GM11168 (cell line): Measurements from ENCODE around the gene PSRC1.

Experiments used
- in situ Hi-C: fragments of 300-500 bp; cut with MboI; formaldehyde crosslinking; loops from one replicate; pipeline ENCODE4 v1.12.0; 2022; ENCODE audit warnings: low sequenced_read_pairs; ENCODE audit not compliant: unreplicated experiment

PSRC1 gene

DNA sequence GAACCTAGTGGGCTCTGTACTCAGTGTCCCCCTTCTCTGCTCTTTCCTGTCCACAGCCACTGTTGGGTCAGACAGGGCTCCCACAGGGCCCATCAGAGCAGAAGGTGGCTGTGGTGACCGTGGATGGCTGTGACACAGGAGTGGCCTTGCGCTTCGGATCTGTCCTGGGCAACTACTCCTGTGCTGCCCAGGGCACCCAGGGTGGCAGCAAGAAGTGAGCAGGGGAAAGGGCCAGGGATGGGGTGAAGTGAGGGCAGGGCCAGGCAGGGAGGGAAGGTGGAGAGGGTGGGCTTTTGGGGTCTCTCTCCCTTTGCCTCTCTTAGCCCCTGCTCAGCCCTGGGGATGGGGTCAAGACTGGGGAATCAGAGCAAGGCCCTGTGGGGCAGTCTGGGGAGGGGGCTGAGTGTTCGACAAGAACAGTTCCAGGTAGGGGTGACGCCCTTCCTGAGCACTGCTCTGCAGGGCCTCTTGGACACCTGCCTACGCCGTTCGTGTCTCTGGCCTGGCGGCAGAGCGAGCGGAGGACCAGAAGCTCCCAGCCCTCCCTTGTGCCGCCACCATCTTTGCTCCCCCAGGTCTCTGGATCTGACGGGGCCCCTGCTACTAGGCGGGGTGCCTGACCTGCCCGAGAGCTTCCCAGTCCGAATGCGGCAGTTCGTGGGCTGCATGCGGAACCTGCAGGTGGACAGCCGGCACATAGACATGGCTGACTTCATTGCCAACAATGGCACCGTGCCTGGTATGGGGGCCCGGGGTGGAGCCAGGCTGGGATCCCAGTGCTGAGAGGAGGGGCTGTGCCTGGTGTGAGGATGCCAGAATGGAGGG is 20.5 kb downstream of the PSRC1 start:
- in situ Hi-C loops, result no loop called here

DNA sequence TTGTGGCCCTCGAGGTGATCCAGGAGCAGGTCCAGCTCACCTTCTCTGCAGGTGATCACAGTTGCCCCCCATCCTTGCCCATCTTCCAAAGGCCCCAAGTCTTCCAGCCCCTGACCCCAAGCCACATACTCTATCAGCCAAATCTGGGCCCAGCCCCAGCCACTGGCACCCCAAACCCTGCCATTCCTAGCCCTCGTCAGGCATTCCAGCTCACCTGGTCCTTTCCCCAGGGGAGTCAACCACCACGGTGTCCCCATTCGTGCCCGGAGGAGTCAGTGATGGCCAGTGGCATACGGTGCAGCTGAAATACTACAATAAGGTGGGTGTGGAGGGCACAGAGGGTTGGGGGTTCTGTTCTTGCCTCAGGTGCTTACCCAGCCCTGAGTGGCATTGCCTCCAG is 21.4 kb downstream of the PSRC1 start:
- in situ Hi-C loops, result no loop called here

DNA sequence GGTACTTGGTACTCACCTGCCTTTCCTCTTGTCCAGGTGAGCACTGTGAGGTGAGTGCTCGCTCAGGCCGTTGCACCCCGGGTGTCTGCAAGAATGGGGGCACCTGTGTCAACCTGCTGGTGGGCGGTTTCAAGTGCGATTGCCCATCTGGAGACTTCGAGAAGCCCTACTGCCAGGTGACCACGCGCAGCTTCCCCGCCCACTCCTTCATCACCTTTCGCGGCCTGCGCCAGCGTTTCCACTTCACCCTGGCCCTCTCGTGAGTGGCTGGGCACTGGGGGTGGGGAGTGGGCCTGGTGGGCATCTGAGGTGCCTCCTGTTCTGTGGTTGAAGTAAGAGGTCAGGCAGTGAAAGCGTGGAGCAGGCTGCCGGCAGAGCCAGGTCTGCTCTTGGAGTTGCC is 21.9 kb downstream of the PSRC1 start:
- in situ Hi-C loops, result no loop called here

DNA sequence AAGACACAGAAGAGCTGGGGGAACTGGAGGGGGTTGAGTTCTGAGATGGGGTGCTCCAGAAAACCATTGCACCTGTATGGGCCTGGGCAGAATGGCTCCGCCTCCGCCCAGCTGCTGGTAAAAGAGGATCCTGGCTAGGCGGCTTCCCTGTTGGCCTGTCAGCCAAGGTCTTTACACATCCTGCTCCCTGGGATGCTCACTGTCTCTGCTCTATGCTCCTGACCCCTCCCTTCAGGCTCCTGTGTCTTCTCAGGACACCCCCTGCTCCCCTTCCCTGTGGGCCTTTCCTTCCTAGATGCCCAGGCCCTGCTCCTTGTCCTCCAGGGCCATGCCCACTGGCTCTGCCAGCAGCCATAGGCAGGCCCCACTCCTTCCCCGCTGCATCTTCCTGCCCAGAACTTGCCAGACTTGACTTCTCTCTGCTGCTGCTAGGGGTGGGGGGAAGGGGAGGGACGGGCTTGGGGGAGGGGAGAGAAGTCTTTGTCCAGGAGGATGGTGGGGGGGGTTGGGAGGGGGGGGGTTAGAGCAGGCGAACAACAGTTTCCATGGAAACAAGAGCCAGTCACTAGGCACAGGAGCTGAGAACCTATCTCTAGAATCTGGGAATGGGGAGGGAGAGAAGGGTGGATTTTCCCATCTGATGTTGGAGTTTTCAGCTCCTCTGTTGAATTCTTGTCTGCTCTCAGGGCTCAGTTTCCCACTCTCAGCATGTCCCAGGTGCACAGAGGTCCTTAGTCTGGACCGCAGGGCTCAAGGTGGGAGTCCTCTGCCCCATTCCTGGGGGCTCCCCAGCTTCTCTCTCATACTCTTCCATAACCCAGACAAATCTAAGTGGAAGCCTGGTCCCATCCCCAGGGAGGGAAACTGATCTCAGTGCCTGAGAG is 23.0 kb downstream of the PSRC1 start:
- in situ Hi-C loops, result no loop called here

DNA sequence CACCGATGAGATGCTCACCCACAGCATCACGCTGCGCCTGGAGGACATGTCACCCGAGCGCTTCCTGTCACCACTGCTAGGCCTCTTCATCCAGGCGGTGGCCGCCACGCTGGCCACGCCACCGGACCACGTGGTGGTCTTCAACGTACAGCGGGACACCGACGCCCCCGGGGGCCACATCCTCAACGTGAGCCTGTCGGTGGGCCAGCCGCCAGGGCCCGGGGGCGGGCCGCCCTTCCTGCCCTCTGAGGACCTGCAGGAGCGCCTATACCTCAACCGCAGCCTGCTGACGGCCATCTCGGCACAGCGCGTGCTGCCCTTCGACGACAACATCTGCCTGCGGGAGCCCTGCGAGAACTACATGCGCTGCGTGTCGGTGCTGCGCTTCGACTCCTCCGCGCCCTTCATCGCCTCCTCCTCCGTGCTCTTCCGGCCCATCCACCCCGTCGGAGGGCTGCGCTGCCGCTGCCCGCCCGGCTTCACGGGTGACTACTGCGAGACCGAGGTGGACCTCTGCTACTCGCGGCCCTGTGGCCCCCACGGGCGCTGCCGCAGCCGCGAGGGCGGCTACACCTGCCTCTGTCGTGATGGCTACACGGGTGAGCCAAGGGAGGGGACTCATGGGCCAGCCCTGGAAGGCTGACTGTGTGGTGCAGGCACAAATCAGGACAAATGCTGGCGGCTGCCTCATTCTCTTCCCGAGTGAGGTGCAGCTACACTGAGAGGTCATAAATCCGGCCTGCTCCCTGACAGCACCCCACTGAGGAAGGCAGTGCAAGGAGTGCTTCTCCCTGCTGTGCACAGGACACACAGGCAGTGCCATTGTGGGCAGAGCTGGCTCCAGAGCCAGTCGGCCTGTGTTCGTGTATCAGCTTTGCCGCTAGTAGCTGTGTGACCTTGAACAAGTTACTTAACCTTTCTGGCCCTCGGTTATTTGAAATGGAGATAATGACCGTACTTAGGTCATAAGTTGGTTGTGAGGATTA is 24.2 kb downstream of the PSRC1 start:
- in situ Hi-C loops, result no loop called here

DNA sequence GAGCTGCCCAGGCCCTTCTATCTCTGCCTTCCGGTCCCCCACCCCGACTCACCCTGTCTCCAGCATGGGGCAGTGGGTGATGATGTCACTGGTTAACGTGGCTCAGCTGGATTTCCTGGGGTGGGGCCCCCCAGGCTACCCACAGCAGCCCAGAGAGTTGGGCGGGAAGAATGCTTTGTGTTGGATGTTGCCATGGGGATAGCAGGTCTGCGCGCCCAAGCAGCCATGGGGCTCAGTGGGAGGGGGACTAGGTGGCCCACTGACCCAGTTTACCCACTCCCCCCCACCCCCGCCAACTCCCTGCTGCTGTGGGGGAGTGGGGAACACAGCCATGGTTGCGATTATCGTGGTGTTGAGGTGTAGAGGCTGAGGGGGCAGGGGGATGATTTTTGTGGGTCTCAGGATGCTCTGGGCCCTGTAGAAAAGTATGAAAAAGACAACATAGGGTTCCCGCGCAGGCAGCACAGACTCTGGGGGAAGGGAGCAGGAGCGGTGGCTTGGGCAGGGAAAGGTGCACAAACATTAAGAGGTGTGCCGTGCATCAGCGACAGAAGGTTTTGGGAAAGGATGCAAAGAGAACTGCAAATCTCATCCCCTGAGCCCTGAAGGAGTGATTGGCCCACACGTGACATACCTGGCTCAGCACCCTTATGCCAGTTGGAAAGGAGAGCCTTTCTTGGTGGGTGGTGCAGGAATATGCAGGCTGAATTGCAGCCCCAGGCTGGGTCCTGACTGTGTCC is 25.1 kb downstream of the PSRC1 start:
- in situ Hi-C loops, result no loop called here

DNA sequence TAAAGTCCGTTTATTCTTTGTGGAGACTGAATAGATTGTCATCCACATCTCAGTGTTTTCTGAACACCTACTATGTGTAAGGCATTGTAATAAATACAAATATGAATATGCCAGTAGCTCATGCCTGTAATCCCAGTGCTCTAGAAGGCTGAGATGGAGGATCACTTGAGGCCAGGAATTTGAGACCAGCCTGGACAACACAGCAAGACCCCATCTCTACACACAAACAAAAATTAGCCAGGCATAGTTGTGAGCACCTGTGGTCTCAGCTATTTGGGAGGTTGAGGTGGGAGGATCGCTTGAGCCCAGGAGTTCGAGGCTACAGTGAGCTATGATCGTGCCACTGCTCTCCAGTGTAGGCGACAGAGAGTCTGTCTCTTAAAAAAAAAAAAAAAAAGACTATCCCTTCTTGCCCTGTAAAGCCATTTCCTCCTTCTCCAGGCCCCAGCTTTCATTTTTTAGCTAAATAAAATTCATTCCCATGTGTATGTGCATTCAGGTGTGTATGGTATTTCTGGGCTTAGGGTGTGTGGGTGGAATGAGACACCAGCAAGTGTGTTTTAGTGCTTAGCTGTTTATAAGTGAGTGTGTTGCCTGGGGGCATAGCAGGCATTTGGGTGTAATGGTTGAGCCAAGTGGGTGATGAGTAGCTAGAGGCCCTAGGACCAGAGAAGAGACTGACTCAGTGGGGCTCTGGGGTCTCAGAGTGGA is 25.8 kb downstream of the PSRC1 start:
- in situ Hi-C loops, result no loop called here

DNA sequence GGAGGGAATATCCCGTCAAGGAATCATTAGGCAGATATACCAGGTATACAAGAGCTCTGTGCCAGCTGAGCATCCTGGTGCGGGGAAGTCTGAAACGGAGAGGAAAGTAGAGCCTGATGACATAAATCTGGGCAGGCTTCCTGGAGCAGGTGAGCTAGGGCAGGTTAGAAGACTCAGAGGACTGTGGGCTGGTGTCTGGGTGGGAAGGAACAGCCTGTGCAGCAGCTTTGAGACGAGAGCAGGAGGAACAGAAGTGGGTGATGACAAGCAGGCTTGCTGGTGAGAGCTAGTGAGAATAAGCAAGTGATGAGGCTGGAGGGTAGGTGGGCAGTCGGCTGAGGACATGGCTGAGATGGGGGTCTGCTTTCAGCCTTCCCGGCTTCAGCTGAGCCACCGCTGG is 26.9 kb downstream of the PSRC1 start:
- in situ Hi-C loops, result no loop called here

DNA sequence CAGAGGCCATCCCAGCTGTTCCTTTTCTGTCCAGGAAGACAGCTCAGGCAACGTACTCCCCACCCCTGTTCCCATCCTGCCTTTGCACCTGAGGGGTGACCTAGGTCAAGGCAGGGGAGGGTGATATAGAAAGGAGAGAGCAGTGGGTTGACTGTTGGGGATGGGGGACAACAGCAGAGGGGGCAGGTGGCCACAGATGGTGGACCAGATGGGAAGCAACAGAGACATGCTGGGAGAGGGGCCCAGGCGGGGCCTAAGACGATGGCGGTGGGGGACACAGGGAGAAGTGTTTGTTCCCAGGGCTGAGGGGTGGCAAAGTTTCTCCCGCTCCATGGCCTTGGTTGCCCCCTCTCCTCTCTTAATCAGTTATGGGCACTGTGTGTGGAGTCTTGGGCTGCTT is 27.3 kb downstream of the PSRC1 start:
- in situ Hi-C loops, result no loop called here

DNA sequence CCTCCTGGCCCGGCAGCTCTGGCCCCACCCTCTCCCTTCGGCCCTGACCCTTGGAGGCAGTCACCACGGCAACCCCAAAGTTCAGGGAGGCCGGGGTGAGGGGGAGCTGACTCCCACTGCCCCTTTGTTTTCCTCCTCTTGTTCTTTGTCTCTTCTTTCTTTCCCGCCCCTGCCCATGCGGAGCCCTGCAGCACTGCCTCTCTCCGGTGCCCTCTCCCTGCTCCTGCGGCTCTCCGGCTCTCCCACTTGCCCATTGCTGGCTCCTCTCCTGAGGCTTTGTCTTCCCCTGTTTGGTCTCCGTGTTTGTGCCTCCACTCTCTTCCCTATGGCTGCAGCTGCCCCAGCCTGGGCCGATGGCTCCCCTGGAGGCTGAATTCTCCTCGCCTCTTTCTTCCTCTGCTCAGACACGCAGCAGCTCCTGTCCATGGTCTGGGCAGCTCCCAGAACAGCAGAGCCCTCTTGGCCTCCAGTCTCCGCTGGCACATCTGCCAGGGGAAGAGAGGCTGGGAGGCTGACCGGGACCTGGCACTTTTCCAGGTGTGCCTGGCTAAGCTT is 27.8 kb downstream of the PSRC1 start:
- in situ Hi-C loops, result no loop called here

DNA sequence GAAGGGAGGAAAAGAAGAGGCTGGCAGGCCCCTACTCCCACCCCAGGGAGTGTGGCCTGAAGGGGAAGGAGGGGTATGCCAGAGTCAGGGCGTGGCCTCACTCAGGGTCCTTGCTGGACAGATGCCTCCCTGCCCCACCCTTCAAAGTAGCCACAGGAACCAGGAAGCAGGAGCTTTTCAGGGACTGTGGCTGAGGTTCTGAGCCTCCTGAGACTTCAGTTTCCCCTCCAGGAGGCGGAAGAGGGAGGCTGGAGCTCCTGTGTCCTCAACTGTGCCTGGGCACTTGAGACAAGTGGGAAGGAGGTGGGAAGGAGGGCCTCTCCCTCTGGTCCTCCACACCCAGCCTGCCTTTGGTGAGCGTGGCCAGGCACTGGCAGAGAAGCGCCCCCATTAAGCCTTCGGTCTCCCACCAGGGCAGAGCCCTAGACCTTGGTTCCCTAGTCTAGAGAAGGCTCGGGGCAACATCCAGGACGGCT is 28.3 kb downstream of the PSRC1 start:
- in situ Hi-C loops, result no loop called here

DNA sequence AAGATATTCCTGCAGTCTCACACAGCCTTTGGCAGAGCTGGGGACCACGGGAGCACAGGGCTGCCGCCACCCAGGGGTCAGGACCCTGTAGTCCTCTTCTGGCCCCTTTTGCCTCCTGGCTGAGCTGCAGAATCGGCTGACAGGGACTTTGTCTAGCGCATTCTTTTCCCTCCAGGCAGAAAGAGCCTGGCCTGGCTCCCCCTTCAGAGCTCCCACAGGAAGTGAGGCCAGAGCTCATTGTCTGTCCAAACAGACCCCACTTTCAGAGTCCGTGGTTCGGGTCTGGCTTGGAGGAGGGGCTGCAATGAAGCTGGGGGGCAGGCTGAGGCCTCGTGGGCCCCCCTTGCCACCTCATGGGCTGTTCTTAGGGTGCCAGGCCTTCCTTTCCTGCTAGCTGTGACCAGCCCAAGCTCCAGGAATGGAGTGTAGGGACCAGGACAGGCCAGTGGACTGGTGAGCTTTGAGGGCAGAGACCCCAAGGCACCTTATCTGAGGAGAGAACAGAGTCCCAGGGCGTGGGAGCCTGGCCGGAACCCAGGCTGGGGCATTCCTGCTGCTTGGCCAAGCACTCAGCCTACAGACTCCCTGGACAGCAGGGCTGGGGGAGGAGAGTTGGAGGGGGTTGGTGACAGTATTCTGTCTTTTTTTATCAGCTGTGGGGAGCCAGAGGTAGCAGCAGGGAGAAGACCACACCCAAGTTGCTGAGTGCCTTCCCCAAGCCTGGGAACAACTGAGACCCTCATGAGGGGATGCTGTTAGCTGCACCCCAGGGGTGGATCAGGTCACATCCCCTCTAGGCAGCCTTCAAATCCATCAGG is 28.9 kb downstream of the PSRC1 start:
- in situ Hi-C loops, result no loop called here

DNA sequence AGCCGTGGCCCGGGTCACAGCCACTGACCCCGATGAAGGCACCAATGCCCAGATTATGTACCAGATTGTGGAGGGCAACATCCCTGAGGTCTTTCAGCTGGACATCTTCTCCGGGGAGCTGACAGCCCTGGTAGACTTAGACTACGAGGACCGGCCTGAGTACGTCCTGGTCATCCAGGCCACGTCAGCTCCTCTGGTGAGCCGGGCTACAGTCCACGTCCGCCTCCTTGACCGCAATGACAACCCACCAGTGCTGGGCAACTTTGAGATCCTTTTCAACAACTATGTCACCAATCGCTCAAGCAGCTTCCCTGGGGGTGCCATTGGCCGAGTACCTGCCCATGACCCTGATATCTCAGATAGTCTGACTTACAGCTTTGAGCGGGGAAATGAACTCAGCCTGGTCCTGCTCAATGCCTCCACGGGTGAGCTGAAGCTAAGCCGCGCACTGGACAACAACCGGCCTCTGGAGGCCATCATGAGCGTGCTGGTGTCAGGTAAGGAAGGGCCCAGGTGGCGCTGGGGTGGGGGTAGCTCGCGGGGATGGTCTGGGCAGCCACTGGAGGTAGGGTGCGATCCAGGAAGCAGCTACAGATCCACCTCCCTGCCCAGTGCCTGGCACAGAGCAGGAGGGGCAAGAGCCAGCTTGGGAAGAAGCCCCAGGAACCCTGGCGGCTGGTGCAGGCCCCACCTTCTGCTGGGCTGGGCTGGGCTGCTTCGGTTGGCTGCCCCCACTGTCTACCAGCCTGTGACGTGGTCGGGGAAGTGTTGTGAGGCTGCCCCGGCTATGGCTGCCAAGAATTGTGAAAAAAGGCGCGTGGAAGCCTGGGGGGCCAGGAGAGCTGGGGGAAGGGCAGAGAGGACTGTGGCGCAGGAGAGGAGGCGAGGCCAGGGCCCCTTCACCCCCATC is 29.8 kb downstream of the PSRC1 start:
- in situ Hi-C loops, result no loop called here

DNA sequence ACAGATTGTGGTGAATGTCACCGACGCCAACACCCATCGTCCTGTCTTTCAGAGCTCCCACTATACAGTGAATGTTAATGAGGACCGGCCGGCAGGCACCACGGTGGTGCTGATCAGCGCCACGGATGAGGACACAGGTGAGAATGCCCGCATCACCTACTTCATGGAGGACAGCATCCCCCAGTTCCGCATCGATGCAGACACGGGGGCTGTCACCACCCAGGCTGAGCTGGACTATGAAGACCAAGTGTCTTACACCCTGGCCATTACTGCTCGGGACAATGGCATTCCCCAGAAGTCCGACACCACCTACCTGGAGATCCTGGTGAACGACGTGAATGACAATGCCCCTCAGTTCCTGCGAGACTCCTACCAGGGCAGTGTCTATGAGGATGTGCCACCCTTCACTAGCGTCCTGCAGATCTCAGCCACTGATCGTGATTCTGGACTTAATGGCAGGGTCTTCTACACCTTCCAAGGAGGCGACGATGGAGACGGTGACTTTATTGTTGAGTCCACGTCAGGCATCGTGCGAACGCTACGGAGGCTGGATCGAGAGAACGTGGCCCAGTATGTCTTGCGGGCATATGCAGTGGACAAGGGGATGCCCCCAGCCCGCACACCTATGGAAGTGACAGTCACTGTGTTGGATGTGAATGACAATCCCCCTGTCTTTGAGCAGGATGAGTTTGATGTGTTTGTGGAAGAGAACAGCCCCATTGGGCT is 30.6 kb downstream of the PSRC1 start:
- in situ Hi-C loops, result no loop called here

DNA sequence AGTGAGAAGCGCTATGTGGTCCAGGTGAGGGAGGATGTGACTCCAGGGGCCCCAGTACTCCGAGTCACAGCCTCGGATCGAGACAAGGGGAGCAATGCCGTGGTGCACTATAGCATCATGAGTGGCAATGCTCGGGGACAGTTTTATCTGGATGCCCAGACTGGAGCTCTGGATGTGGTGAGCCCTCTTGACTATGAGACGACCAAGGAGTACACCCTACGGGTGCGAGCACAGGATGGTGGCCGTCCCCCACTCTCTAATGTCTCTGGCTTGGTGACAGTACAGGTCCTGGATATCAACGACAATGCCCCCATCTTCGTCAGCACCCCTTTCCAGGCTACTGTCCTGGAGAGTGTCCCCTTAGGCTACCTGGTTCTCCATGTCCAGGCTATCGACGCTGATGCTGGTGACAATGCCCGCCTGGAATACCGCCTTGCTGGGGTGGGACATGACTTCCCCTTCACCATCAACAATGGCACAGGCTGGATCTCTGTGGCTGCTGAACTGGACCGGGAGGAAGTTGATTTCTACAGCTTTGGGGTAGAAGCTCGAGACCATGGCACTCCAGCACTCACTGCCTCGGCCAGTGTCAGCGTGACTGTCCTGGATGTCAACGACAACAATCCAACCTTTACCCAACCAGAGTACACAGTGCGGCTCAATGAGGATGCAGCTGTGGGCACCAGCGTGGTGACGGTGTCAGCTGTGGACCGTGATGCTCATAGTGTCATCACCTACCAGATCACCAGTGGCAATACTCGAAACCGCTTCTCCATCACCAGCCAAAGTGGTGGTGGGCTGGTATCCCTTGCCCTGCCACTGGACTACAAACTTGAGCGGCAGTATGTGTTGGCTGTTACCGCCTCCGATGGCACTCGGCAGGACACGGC is 31.4 kb downstream of the PSRC1 start:
- in situ Hi-C loops, result no loop called here
